Lung (tissue), 12 donors: ENCODE measurements around the gene PRAMEF11. TPM values are rescaled to one million over a fixed set of nuclear protein-coding genes. Genes with fewer than 3 reads are reported as not detected.

Source experiments
- ATAC-seq: fragments of 200-7000 bp; cut with Tn5 transposase; one replicate; pipeline ENCODE4 v1.9.1; 2020; ENCODE audit warnings: moderate number of reproducible peaks; ENCODE audit not compliant: insufficient read depth, low FRiP score
- DNase-seq, 3 donors: peaks; one replicate each; pipeline ENCODE4 v3.0.0-alpha.2; 2013 to 2017
- H3K27ac ChIP-seq, 2 donors: one replicate each; pipeline ENCODE4 v1.5.1; 2013; ENCODE audit warnings: mild to moderate bottlenecking in 2 of 2, moderate library complexity in 2 of 2, control low read depth in 1 of 2, inconsistent platforms in 1 of 2, low read depth in 1 of 2, low read length in 1 of 2
- H3K27me3 ChIP-seq, 3 donors: one replicate each; pipeline ENCODE4 v1.5.1; 2013; ENCODE audit warnings: low read length in 2 of 3; ENCODE audit not compliant: control insufficient read depth in 3 of 3, insufficient read depth in 3 of 3
- H3K36me3 ChIP-seq, 4 donors: one replicate each; pipeline ENCODE4 v1.5.1; 2013; ENCODE audit warnings: low read length in 4 of 4, mild to moderate bottlenecking in 1 of 4, moderate library complexity in 1 of 4; ENCODE audit not compliant: control insufficient read depth in 4 of 4, insufficient read depth in 4 of 4
- H3K4me1 ChIP-seq, 5 donors: one replicate each; pipeline ENCODE4 v1.5.1; 2013; ENCODE audit warnings: low read length in 5 of 5, mild to moderate bottlenecking in 2 of 5, moderate library complexity in 1 of 5; ENCODE audit not compliant: control insufficient read depth in 5 of 5, insufficient read depth in 5 of 5
- H3K4me3 ChIP-seq: one replicate; pipeline ENCODE4 v1.5.1; 2013; ENCODE audit warnings: mild to moderate bottlenecking, control low read depth, moderate library complexity
- H3K9ac ChIP-seq, 2 donors: one replicate each; pipeline ENCODE4 v1.5.1; 2013; ENCODE audit warnings: low read length in 2 of 2, control low read depth in 1 of 2; ENCODE audit not compliant: insufficient read depth in 1 of 2
- H3K9me3 ChIP-seq, 4 donors: one replicate each; pipeline ENCODE4 v1.5.1; 2013; ENCODE audit warnings: low read length in 3 of 4, mild to moderate bottlenecking in 1 of 4, moderate library complexity in 1 of 4; ENCODE audit not compliant: control insufficient read depth in 4 of 4, insufficient read depth in 3 of 4
- WGBS, 2 donors: extraction: QIAGEN DNeasy Blood & Tissue Kit; methylation state at CpG; one replicate each; pipeline ENCODE4 v1.1.7; 2013; 5-methylcytosine and 5-hydroxymethylcytosine counted together
- polyA plus RNA-seq, 2 donors: library from polyadenylated mRNA; stranded (reverse); fragments of 200-250 nt; gene quantifications; one replicate each; pipeline ENCODE4 v1.2.1, GENCODE V29; 2013
- total RNA-seq, 2 donors: library from RNA; depleted of rRNA in 1 of 2; stranded (reverse); fragments of >200 nt in 1 of 2; gene quantifications; one replicate each; pipeline ENCODE4 v1.2.1, GENCODE V29; 2014 to 2021
- TF ChIP-seq, protein P1 (sequence below): IDR thresholded peaks from 2 replicates; pipeline ENCODE4 v1.5.1; 2012; ENCODE audit warnings: mild to moderate bottlenecking; ENCODE audit errors: control extremely low read depth, extremely low read depth
- donor health status: control.
- donor health status: control.
- donor health status: Bipolar disorder and iron deficiency.
- donor health status: healthy.
- donor health status: DM: yes; HTN: yes; CAD: no.

The PRAMEF11 gene
- total and polyA plus RNA-seq, 4 donors: not detected

DNA sequence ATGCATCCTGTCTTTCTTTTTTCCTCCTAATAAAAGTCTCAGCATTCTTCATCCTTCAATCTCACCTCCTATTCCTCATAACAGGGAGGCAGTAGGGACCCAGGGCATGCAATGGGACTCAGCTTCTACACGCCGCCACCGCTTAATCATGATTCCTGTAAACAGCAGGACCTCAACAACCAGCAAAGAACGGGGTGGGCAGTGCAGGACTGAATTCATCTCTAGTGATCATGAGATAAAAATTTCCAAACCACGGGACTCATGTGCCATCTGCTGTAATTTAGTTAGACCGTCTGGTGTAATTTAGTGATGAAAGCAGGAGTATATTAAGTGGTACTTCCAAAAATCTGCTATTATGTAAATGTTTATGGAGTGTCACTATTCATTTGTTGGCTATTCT, 52.3 kb downstream of the PRAMEF11 start:
- TF ChIP-seq, protein P1, sequence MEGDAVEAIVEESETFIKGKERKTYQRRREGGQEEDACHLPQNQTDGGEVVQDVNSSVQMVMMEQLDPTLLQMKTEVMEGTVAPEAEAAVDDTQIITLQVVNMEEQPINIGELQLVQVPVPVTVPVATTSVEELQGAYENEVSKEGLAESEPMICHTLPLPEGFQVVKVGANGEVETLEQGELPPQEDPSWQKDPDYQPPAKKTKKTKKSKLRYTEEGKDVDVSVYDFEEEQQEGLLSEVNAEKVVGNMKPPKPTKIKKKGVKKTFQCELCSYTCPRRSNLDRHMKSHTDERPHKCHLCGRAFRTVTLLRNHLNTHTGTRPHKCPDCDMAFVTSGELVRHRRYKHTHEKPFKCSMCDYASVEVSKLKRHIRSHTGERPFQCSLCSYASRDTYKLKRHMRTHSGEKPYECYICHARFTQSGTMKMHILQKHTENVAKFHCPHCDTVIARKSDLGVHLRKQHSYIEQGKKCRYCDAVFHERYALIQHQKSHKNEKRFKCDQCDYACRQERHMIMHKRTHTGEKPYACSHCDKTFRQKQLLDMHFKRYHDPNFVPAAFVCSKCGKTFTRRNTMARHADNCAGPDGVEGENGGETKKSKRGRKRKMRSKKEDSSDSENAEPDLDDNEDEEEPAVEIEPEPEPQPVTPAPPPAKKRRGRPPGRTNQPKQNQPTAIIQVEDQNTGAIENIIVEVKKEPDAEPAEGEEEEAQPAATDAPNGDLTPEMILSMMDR: no peak
- H3K9me3 ChIP-seq: peaks cover 0 to 2% (median 0%) of the 10 kb centered on the region in 4 donors
- DNase-seq (no peak), ATAC-seq (no peak)
- no peaks in the 10 kb centered on the region for H3K4me1 ChIP-seq
- H3K27ac ChIP-seq: no peak overlapping the region
- H3K9ac ChIP-seq: no peak overlapping the region
- no peak overlapping the region for H3K4me3 ChIP-seq
- H3K27me3 ChIP-seq: no peaks in the 10 kb centered on the region
- 82 to 90% methylated on average over 6 of the region's 6 CpGs for WGBS, 2 donors
- no peaks in the 10 kb centered on the region for H3K36me3 ChIP-seq

DNA sequence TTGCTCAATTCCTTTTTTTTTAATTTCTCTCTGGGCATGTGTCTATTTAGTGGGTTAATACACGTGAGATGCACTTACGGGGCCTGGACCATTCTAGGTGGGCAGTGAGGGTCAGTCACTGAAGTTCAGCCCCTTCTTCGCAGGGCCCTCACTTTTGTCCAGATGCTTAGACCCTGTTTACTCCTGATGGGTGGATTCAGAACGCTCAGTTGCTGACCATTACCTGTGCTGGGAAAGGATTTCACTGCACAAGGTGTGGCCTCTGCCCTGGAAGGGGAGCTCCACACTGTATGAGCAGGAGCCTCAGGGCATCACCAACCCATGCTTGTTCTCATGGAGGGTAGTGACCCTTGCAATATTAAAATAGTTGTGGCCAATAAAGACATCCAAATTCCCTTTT, 53.1 kb downstream of the PRAMEF11 start:
- Histone ChIP-seq H3K9ac (no peak overlapping the region), H3K27me3 (no peaks in the 10 kb centered on the region), H3K4me3 (no peak overlapping the region), H3K27ac (no peak overlapping the region), H3K9me3 (peaks cover 0 to 2% (median 0%) of the 10 kb centered on the region in 4 donors), H3K36me3 (no peaks in the 10 kb centered on the region), H3K4me1 (no peaks in the 10 kb centered on the region)
- DNase-seq (no peak), ATAC-seq (no peak)
- TF ChIP-seq, protein P1: no peak
- 82 to 93% methylated on average over 4 of the region's 4 CpGs for WGBS, 2 donors

DNA sequence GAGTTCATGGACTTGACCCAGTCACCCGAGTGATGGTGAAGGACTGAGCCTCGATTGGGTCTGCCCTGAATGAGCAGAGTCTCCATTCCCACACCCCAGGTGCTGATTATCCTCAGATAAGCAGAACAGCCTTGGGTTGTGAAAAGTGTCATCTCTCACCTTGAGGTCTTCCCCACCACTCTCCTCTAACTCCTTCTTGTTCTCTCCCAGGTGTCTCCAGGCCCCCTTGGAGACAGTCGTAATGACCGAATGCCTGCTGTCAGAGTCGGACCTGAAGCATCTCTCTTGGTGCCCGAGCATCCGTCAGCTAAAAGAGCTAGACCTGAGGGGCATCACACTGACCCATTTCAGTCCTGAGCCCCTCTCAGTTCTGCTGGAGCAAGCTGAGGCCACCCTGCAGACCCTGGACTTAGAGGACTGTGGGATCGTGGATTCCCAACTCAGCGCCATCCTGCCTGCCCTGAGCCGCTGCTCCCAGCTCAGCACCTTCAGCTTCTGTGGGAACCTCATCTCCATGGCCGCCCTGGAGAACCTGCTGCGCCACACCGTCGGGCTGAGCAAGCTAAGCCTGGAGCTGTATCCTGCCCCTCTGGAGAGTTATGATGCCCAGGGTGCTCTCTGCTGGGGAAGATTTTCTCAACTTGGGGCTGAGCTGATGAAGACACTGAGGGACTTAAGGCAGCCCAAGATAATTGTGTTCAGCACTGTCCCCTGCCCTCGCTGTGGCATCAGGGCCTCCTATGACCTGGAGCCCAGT, 54.2 kb downstream of the PRAMEF11 start:
- Histone ChIP-seq H3K27me3 (no peaks in the 10 kb centered on the region), H3K36me3 (no peaks in the 10 kb centered on the region), H3K27ac (no peak overlapping the region), H3K9me3 (peaks cover 0 to 2% (median 0%) of the 10 kb centered on the region in 4 donors), H3K9ac (no peak overlapping the region), H3K4me3 (no peak overlapping the region), H3K4me1 (no peaks in the 10 kb centered on the region)
- WGBS, 2 donors: 90 to 94% methylated on average over 15 of the region's 15 CpGs
- no peak for ATAC-seq
- TF ChIP-seq, protein P1: no peak
- DNase-seq: no peak
